Thyroid gland (tissue), 4 donors: Measurements from ENCODE around the gene NXPH2.

Experiments used
- POLR2A ChIP-seq, 2 donors: fragments of 450-650 bp; IDR thresholded peaks; one replicate each; pipeline ENCODE4 v1.6.1; 2017; ENCODE audit warnings: antibody characterized with exemption in 2 of 2, mild to moderate bottlenecking in 2 of 2, moderate library complexity in 1 of 2
- TF ChIP-seq, protein P1 (sequence below), 6 experiments: fragments of 200-600 bp in 3 of 6; fragments of 450-650 bp in 3 of 6; sonication (generic) in 3 of 6; IDR thresholded peaks; one replicate each; pipeline ENCODE4 v1.5.1; 2016 to 2019; ENCODE audit warnings: antibody characterized with exemption in 6 of 6, mild to moderate bottlenecking in 2 of 6, inconsistent platforms in 1 of 6, moderate library complexity in 1 of 6

DNA sequence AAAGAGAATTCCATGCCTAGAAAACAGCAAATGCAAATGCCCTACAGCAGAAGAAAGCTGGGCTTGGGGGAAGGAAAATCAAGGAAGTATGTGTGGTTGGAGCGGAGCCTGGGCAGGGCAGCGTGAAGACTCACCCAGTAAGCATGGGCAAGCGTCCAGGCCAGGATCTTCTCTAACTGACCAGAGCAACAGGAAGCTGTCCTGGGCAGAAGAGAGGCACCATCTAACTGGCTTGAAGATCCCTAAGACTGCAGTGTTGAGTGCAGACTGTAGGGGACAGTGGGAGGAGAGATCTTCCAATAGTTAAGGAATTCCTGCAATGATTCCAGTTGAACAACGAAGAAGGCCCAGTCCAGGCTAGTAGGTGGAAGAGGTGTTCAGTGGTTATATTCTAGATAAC is 57.9 kb downstream of the NXPH2 start:
- TF ChIP-seq, protein P1, sequence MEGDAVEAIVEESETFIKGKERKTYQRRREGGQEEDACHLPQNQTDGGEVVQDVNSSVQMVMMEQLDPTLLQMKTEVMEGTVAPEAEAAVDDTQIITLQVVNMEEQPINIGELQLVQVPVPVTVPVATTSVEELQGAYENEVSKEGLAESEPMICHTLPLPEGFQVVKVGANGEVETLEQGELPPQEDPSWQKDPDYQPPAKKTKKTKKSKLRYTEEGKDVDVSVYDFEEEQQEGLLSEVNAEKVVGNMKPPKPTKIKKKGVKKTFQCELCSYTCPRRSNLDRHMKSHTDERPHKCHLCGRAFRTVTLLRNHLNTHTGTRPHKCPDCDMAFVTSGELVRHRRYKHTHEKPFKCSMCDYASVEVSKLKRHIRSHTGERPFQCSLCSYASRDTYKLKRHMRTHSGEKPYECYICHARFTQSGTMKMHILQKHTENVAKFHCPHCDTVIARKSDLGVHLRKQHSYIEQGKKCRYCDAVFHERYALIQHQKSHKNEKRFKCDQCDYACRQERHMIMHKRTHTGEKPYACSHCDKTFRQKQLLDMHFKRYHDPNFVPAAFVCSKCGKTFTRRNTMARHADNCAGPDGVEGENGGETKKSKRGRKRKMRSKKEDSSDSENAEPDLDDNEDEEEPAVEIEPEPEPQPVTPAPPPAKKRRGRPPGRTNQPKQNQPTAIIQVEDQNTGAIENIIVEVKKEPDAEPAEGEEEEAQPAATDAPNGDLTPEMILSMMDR (IDR thresholded peaks at IDR 0.05), result no peak
- no peak for TF ChIP-seq POLR2A (IDR thresholded peaks at IDR 0.05)
